T-helper 17 cell (primary cell): ENCODE data around the gene NT5DC3. TPM values are rescaled to one million over a fixed set of nuclear protein-coding genes. Genes with fewer than 3 reads are reported as not detected.

Source experiments
- ATAC-seq: fragments of 150-1000 bp; cut with Tn5 transposase; 2 replicates; pipeline ENCODE4 v1.10.0; 2021; ENCODE audit warnings: mild to moderate bottlenecking, moderate library complexity
- DNase-seq, 3 donors: peaks; one replicate each; pipeline versions ENCODE4 v3.0.0 to v3.0.0-alpha.2; 2020 to 2021
- H3K9me3 ChIP-seq: one replicate; pipeline ENCODE4 v1.7.0; 2013; ENCODE audit warnings: low read length, mild to moderate bottlenecking; ENCODE audit not compliant: control insufficient read depth, poor library complexity, severe bottlenecking
- H3K27ac Mint-ChIP-seq: one replicate; pipeline ENCODE4 v1.8.0; 2022; ENCODE audit warnings: mild to moderate bottlenecking, moderate library complexity, mixed read lengths
- H3K27me3 Mint-ChIP-seq: one replicate; pipeline ENCODE4 v1.8.0; 2022; ENCODE audit warnings: mixed read lengths
- H3K36me3 Mint-ChIP-seq: one replicate; pipeline ENCODE4 v1.8.0; 2022; ENCODE audit warnings: low read depth, mixed read lengths
- H3K4me1 Mint-ChIP-seq: one replicate; pipeline ENCODE4 v1.8.0; 2022; ENCODE audit warnings: mild to moderate bottlenecking, mixed read lengths
- H3K4me3 Mint-ChIP-seq: one replicate; pipeline ENCODE4 v1.8.0; 2022; ENCODE audit warnings: mild to moderate bottlenecking, moderate library complexity, mixed read lengths
- total RNA-seq, 4 donors: library from RNA in 2 of 4; stranded (reverse) in 2 of 4; gene quantifications; one replicate each; pipeline ENCODE4 v1.2.3 and lab custom pipeline; 2022 to 2026

The NT5DC3 gene
- total RNA-seq, 2 donors from 2014 or later: 6.5 to 8.3 TPM

- no peaks in the 10 kb centered on the region for H3K4me1 Mint-ChIP-seq
- no peaks in the 10 kb centered on the region for H3K36me3 Mint-ChIP-seq
- H3K9me3 ChIP-seq: no peaks in the 10 kb centered on the region
- H3K27ac Mint-ChIP-seq: no peak overlapping the region
- H3K27me3 Mint-ChIP-seq: no peaks in the 10 kb centered on the region
- no peak overlapping the region for H3K4me3 Mint-ChIP-seq
- DNase-seq (no peak), ATAC-seq (no peak)
Observed at GRCh38 chr12:103771466-103771865, 69.6 kb downstream of the NT5DC3 start.

DNA sequence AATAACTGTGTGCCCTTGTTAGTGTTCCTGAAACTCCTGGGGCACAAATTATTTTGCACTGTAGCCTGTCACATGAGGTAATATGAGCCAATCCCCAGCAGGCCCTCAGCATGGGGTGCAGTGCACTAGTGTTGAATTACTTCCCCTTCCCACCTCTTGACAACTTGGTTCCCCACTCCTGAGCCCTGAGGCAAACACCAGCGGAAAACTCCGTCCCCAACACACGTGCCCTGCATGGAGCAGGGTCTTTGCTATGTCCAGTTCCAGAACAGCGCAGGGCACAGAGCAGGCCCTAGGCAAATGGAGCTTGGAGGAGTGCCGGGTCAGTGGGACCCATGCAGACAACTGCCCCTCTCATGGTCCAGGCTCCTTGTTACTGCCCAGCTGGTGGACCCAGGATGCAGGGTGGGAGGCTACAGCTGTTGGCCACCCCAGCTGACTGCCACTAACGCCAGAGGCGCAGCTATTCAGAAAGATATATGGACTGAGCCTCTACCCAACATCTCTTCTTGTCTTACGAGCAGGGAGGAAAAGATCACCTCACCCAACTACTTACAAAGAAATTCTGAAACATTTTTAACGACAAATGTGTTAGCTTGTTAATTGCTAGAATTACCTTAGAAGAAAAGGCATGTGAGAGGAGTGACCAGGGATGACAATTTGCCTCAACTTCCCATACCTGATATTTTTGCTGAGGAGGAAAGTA is 71.6 kb downstream of the NT5DC3 start:
- Mint-ChIP-seq H3K27ac (no peak overlapping the region), H3K27me3 (no peaks in the 10 kb centered on the region), H3K36me3 (peaks cover 2% of the 10 kb centered on the region), H3K4me3 (no peak overlapping the region), H3K4me1 (no peaks in the 10 kb centered on the region)
- ATAC-seq (no peak), DNase-seq (no peak)
- H3K9me3 ChIP-seq: no peaks in the 10 kb centered on the region

- ATAC-seq: no peak
- DNase-seq: no peak
- no peak overlapping the region for H3K4me3 Mint-ChIP-seq
- H3K9me3 ChIP-seq: no peaks in the 10 kb centered on the region
- H3K4me1 Mint-ChIP-seq: no peaks in the 10 kb centered on the region
- H3K27me3 Mint-ChIP-seq: no peaks in the 10 kb centered on the region
- H3K36me3 Mint-ChIP-seq: peaks cover 2% of the 10 kb centered on the region
- H3K27ac Mint-ChIP-seq: no peak overlapping the region
Observed at GRCh38 chr12:103768467-103769123, 72.4 kb downstream of the NT5DC3 start.

DNA sequence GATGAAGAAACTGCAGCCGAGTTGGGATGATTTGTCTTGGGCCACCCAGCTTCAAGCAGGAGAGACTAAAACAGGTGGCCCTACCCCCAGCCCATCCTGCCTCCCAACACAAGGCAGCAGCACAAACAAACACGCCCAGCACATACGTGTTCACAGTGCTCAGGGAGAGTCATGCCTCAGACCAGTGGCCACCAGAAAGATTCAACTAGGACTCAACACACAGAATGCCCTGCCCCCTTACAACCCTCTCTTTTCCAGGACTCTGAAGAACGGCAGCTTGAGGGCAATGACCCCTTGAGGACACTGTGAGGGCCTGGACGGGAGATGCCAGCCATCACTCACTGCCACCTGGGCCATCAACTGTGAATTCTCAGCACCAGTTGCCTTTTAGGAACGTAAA is 75.0 kb downstream of the NT5DC3 start:
- H3K36me3 Mint-ChIP-seq: peaks cover 4% of the 10 kb centered on the region
- H3K27ac Mint-ChIP-seq: no peak overlapping the region
- H3K27me3 Mint-ChIP-seq: no peaks in the 10 kb centered on the region
- no peak overlapping the region for H3K4me3 Mint-ChIP-seq
- no peak for ATAC-seq
- H3K4me1 Mint-ChIP-seq: no peaks in the 10 kb centered on the region
- DNase-seq: no peak
- H3K9me3 ChIP-seq: no peaks in the 10 kb centered on the region

DNA sequence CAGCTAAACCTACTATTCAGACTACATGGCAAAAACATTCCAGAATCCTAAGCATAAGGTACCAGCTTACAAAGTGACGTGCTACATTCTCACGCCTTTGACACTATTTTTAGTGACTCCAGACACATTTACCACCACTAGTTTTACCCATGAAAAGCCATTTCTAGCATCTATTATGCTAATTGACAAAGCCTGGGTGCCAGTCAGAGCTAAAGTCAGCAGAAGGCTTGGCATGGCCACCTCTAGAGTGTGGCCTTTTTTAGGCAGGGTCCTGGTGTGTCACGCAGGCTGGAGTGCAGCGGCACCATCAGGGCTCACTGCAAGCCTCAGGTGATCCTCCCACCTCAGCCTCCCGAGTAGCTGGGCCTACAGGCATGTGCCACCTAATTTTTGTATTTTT is 75.7 kb downstream of the NT5DC3 start:
- Mint-ChIP-seq H3K27ac (no peak overlapping the region), H3K4me1 (no peaks in the 10 kb centered on the region), H3K4me3 (no peak overlapping the region), H3K36me3 (peaks cover 4% of the 10 kb centered on the region), H3K27me3 (no peaks in the 10 kb centered on the region)
- no peak for DNase-seq
- no peak for ATAC-seq
- no peaks in the 10 kb centered on the region for H3K9me3 ChIP-seq

- Mint-ChIP-seq H3K27ac (no peak overlapping the region), H3K4me3 (no peak overlapping the region), H3K27me3 (no peaks in the 10 kb centered on the region), H3K4me1 (no peaks in the 10 kb centered on the region), H3K36me3 (peaks cover 4% of the 10 kb centered on the region)
- H3K9me3 ChIP-seq: no peaks in the 10 kb centered on the region
- DNase-seq: no peak
- no peak for ATAC-seq
Observed at GRCh38 chr12:103762473-103762872, 78.6 kb downstream of the NT5DC3 start.

DNA sequence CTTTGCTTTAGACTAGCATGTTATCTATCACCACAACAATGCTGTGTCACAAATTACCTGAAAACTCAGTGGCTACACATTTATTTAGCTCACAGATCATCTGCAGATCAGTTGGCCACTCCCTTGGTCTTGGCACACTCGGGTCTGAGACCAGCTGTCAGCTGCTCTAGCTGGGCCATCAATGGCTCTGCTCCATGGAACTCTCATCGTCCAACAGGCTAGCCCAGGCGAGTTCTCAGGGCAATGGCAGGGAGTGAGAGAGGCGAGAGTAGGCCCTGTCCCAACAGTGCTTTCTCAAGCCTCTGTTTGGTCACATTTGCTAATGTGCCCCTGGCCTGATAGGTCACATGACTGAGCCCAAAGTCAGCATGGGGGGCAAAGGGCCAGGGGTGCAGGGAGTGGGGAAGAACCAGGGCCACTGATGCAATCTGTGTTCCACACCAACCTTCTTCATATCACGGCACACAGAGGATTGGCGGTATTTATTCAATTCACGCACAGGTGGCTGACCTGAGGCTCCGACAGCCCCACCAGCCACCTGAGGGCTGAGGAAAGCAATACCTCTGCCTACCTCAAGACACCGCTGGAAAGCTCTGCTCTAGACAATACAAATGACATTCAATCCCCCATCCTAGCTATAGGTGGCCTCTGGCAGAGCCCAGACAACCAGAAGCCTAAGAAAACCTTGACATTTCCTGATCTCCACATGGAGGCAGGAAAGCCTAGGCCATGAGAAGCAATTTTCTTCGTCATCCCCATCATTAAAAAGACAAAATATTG is 82.5 kb downstream of the NT5DC3 start:
- ATAC-seq (no peak), DNase-seq (no peak)
- Mint-ChIP-seq H3K27ac (no peak overlapping the region), H3K27me3 (peaks cover 4% of the 10 kb centered on the region), H3K36me3 (peaks cover 3% of the 10 kb centered on the region), H3K4me1 (no peaks in the 10 kb centered on the region), H3K4me3 (no peak overlapping the region)
- H3K9me3 ChIP-seq: no peaks in the 10 kb centered on the region

- ATAC-seq (no peak), DNase-seq (no peak)
- no peaks in the 10 kb centered on the region for H3K9me3 ChIP-seq
- Mint-ChIP-seq H3K4me1 (no peaks in the 10 kb centered on the region), H3K4me3 (no peak overlapping the region), H3K27me3 (peaks cover 6% of the 10 kb centered on the region), H3K27ac (no peak overlapping the region), H3K36me3 (peaks cover 2% of the 10 kb centered on the region)
Observed at GRCh38 chr12:103757248-103757647, 83.8 kb downstream of the NT5DC3 start.

DNA sequence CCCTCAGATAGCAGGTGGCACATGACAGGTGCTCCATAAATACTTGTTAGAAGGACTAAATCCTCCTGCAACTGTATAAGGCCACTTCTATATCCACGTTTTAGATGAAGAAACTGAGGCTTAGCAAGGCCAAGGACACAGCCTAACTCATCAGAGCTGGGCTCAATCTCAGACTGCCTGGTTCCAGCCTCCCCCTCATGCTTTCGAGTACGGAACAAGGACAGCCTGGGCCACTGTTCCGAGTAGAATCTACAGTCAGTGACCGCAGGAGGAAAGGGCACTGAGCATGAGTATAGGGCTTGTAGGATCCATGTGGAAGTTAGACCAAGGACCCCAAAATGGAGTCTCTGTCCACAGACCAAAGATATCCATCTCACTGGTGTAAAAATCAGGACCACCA is 84.6 kb downstream of the NT5DC3 start:
- no peak for DNase-seq
- Mint-ChIP-seq H3K36me3 (peaks cover 2% of the 10 kb centered on the region), H3K4me1 (no peaks in the 10 kb centered on the region), H3K27me3 (peaks cover 6% of the 10 kb centered on the region), H3K27ac (no peak overlapping the region), H3K4me3 (no peak overlapping the region)
- no peaks in the 10 kb centered on the region for H3K9me3 ChIP-seq
- ATAC-seq: no peak

- no peaks in the 10 kb centered on the region for H3K9me3 ChIP-seq
- ATAC-seq: no peak
- no peak overlapping the region for H3K27ac Mint-ChIP-seq
- H3K36me3 Mint-ChIP-seq: peaks cover 2% of the 10 kb centered on the region
- H3K27me3 Mint-ChIP-seq: peaks cover 7% of the 10 kb centered on the region
- no peak overlapping the region for H3K4me3 Mint-ChIP-seq
- DNase-seq: no peak
- no peaks in the 10 kb centered on the region for H3K4me1 Mint-ChIP-seq
Observed at GRCh38 chr12:103755425-103755824, 85.6 kb downstream of the NT5DC3 start.

- H3K27me3 Mint-ChIP-seq: peaks cover 18% of the 10 kb centered on the region
- peaks cover 2% of the 10 kb centered on the region for H3K36me3 Mint-ChIP-seq
- H3K27ac Mint-ChIP-seq: no peak overlapping the region
- ATAC-seq (no peak), DNase-seq (no peak)
- no peaks in the 10 kb centered on the region for H3K9me3 ChIP-seq
- no peak overlapping the region for H3K4me3 Mint-ChIP-seq
- H3K4me1 Mint-ChIP-seq: no peaks in the 10 kb centered on the region
Observed at GRCh38 chr12:103751600-103751999, 89.4 kb downstream of the NT5DC3 start.

- Mint-ChIP-seq H3K4me3 (no peak overlapping the region), H3K4me1 (no peaks in the 10 kb centered on the region), H3K27me3 (peaks cover 18% of the 10 kb centered on the region), H3K36me3 (peaks cover 2% of the 10 kb centered on the region), H3K27ac (no peak overlapping the region)
- H3K9me3 ChIP-seq: no peaks in the 10 kb centered on the region
- DNase-seq (no peak), ATAC-seq (no peak)
Observed at GRCh38 chr12:103751171-103751570, 89.9 kb downstream of the NT5DC3 start.

DNA sequence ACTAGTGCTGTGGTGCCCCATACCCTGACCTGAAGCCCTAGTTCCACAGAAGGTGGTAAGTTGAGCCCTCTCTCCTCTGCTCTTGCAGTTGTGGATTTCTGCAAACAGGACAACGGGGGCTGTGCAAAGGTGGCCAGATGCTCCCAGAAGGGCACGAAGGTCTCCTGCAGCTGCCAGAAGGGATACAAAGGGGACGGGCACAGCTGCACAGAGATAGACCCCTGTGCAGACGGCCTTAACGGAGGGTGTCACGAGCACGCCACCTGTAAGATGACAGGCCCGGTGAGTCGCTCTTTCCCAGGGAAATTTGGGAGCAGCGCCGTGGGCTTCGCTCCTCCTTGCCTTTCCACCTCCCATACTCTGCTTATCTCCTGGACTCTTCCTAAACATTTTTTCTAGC is 92.2 kb downstream of the NT5DC3 start:
- peaks cover 18% of the 10 kb centered on the region for H3K27me3 Mint-ChIP-seq
- no peak for ATAC-seq
- no peak overlapping the region for H3K27ac Mint-ChIP-seq
- DNase-seq: no peak
- no peaks in the 10 kb centered on the region for H3K9me3 ChIP-seq
- no peaks in the 10 kb centered on the region for H3K36me3 Mint-ChIP-seq
- no peak overlapping the region for H3K4me3 Mint-ChIP-seq
- no peaks in the 10 kb centered on the region for H3K4me1 Mint-ChIP-seq
